SK-N-MC (cell line): ENCODE results near the gene SYS1.

Experiments
- EZH2 ChIP-seq: fragments of 200-600 bp; sonication (generic); IDR thresholded peaks from one replicate; pipeline ENCODE4 v1.6.1; 2017; ENCODE audit warnings: antibody characterized with exemption
- FOXP2 ChIP-seq: optimal IDR thresholded peaks from 2 replicates; pipeline ENCODE3; 2011; ENCODE audit warnings: mild to moderate bottlenecking, moderate library complexity; ENCODE audit not compliant: insufficient read depth; ENCODE audit errors: extremely low read length, control extremely low read depth
- POLR2AphosphoS5 ChIP-seq: IDR thresholded peaks from 2 replicates; pipeline ENCODE4 v1.6.1; 2012; ENCODE audit warnings: mild to moderate bottlenecking, low read depth, low read length, borderline replicate concordance

DNA sequence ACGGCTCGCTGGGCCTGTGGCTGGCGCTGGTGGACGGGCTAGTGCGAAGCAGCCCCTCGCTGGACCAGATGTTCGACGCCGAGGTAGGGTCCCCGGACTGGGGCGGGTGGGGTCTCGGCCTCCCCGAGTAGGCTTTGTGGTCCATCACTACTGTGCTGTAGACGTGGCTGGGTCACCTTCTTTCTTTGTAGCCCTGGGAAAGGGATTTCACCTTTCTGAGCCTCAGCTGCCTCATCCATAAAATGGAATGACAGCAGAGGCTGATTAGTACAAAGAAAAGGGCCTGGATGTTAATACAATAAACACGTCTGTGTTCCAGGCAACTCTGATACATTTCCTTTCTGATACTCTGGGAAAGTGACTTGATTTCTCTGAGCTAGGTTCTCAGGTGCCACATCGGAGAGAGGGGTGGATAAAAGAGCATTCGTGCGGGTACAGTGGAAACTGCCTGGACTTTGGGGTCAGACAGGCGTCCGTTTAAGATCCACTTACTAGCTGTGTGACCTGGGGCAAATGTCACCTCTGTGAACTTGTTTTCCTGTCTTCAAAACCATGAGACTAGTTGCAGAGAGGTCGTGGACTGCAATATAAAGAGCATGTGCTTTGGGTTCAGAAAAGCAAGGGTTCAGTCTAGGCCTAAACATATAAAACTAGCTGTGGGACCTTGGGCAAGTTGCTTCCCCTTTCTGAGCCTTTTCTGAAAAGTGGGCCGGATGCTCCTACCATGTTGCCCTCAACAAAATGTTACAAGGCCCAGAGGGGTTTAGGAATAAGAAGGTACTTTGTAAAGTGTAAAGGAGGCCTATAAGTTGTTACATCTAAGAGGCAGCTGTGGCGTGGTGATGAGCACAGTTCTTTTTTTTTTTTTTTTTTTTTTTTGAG, 896 bp downstream of the SYS1 start:
- TF ChIP-seq POLR2AphosphoS5 (no peak), EZH2 (no peak), FOXP2 (no peak)
